PC-3 (cell line): ENCODE results near the gene TPST2. TPM values are rescaled to one million over a fixed set of nuclear protein-coding genes. Genes with fewer than 3 reads are reported as not detected.

Source experiments
- ATAC-seq: fragments of 200-7000 bp; cut with Tn5 transposase; 2 replicates; pipeline ENCODE4 v1.9.1; 2020; ENCODE audit warnings: mild to moderate bottlenecking, moderate library complexity
- BruUV-seq: library from RNA; stranded (reverse); fragments of 400-500 nt; replicated peaks from 2 replicates; lab custom pipeline; 2021; lab: Mats Ljungman, UMichigan
- CTCF ChIA-PET: fragments of 300-600 bp; sonication (Branson Sonifier 250); formaldehyde crosslinking; loops from one replicate; lab custom pipeline; 2022; ENCODE audit warnings: antibody characterized with exemption; lab: Charles Lee
- POLR2A ChIA-PET: fragments of 300-600 bp; sonication (Branson Sonifier 250); formaldehyde crosslinking; loops from one replicate; lab custom pipeline; 2022; ENCODE audit warnings: antibody characterized with exemption; ENCODE audit not compliant: unreplicated experiment; lab: Charles Lee
- DNase-seq: peaks from one replicate; pipeline ENCODE4 v3.0.0-alpha.2; 2015
- H2AFZ ChIP-seq: fragments of 300-600 bp; sonication (generic); 2 replicates; pipeline ENCODE4 v1.6.0; 2016; ENCODE audit warnings: antibody characterized with exemption, low read length
- H3F3A ChIP-seq: fragments of 300-600 bp; sonication (generic); one replicate; pipeline ENCODE4 v1.6.0; 2017; ENCODE audit warnings: antibody characterized with exemption, low read length, control low read depth, mild to moderate bottlenecking; ENCODE audit not compliant: unreplicated experiment
- H3K27ac ChIP-seq: fragments of 300-600 bp; sonication (generic); 2 replicates; pipeline ENCODE4 v1.5.1; 2016; ENCODE audit warnings: mild to moderate bottlenecking, low read length
- H3K27me3 ChIP-seq: fragments of 300-600 bp; sonication (generic); 2 replicates; pipeline ENCODE4 v1.6.1; 2016; ENCODE audit warnings: low read length, mixed read lengths
- H3K36me3 ChIP-seq: fragments of 300-600 bp; sonication (generic); 2 replicates; pipeline ENCODE4 v1.6.1; 2016; ENCODE audit warnings: low read depth, mixed run types, low read length, mixed read lengths
- H3K4me1 ChIP-seq: fragments of 300-600 bp; sonication (generic); 2 replicates; pipeline ENCODE4 v1.5.1; 2016; ENCODE audit warnings: low read length; ENCODE audit not compliant: insufficient read depth
- H3K4me2 ChIP-seq: fragments of 300-600 bp; sonication (generic); 2 replicates; pipeline ENCODE4 v1.6.0; 2016; ENCODE audit warnings: low read length
- H3K4me3 ChIP-seq: fragments of 300-600 bp; sonication (generic); 2 replicates; pipeline ENCODE4 v1.5.1; 2016; ENCODE audit warnings: mild to moderate bottlenecking, low read length, mixed read lengths
- H3K79me2 ChIP-seq: fragments of 300-600 bp; sonication (generic); 2 replicates; pipeline ENCODE4 v1.6.1; 2017; ENCODE audit warnings: low read length, mixed read lengths
- H3K9ac ChIP-seq: fragments of 300-600 bp; sonication (generic); 2 replicates; pipeline ENCODE4 v1.6.0; 2016; ENCODE audit warnings: mild to moderate bottlenecking, low read length
- H3K9me2 ChIP-seq: fragments of 300-600 bp; sonication (generic); replicated peaks from 2 replicates; pipeline ENCODE4 v1.6.1; 2016; ENCODE audit warnings: mixed run types, low read length, mixed read lengths
- H3K9me3 ChIP-seq: fragments of 300-600 bp; sonication (generic); 2 replicates; pipeline ENCODE4 v1.6.1; 2016; ENCODE audit warnings: low read length, mixed read lengths
- H4K20me1 ChIP-seq: fragments of 300-600 bp; sonication (generic); 2 replicates; pipeline ENCODE4 v1.6.1; 2016; ENCODE audit warnings: low read length, mixed read lengths
- EZH2 ChIP-seq: fragments of 300-600 bp; sonication (generic); IDR thresholded peaks from one replicate; pipeline ENCODE4 v1.6.1; 2017; ENCODE audit warnings: antibody characterized with exemption, mild to moderate bottlenecking, low read length; ENCODE audit not compliant: unreplicated experiment
- EZH2phosphoT487 ChIP-seq: fragments of 300-600 bp; sonication (generic); IDR thresholded peaks from 2 replicates; pipeline ENCODE4 v1.6.1; 2018; ENCODE audit warnings: mild to moderate bottlenecking, antibody characterized with exemption, low read length, borderline replicate concordance
- intact Hi-C: fragments of 100-400 bp; cut with micrococcal nuclease; formaldehyde crosslinking; loops from 2 replicates; pipeline ENCODE4 v1.9.0; 2023
- total RNA-seq: library from RNA; depleted of rRNA; stranded (reverse); fragments of >200 nt; gene quantifications from 2 replicates; pipeline ENCODE4 v1.2.3, GENCODE V29; 2014
- TF ChIP-seq, protein P1 (sequence below): fragments of 300-600 bp; sonication (generic); conservative IDR thresholded peaks from 2 replicates; pipeline ENCODE4 v1.5.1; 2017; ENCODE audit warnings: antibody characterized with exemption, low read depth, mild to moderate bottlenecking, low read length

TPST2 gene
- total RNA-seq, 1 experiment from 2014 or later, result 8.1 TPM

GRCh38 chr22:26496456-26496855, 93.5 kb downstream of the TPST2 start:
- no peaks in the 10 kb centered on the region for H3K9me2 ChIP-seq
- BruUV-seq, result no TSS peak
- H3K9ac ChIP-seq, result no peak overlapping the region
- no peaks in the 10 kb centered on the region for H3K9me3 ChIP-seq
- POLR2A ChIA-PET, result no interaction called here
- CTCF ChIA-PET, result no interaction called here
- intact Hi-C loops, result no loop called here
- no peaks in the 10 kb centered on the region for H3F3A ChIP-seq
- H3K4me3 ChIP-seq, result no peak overlapping the region
- ATAC-seq (no peak), DNase-seq (no peak)
- no peak for TF ChIP-seq EZH2phosphoT487
- TF ChIP-seq, protein P1, sequence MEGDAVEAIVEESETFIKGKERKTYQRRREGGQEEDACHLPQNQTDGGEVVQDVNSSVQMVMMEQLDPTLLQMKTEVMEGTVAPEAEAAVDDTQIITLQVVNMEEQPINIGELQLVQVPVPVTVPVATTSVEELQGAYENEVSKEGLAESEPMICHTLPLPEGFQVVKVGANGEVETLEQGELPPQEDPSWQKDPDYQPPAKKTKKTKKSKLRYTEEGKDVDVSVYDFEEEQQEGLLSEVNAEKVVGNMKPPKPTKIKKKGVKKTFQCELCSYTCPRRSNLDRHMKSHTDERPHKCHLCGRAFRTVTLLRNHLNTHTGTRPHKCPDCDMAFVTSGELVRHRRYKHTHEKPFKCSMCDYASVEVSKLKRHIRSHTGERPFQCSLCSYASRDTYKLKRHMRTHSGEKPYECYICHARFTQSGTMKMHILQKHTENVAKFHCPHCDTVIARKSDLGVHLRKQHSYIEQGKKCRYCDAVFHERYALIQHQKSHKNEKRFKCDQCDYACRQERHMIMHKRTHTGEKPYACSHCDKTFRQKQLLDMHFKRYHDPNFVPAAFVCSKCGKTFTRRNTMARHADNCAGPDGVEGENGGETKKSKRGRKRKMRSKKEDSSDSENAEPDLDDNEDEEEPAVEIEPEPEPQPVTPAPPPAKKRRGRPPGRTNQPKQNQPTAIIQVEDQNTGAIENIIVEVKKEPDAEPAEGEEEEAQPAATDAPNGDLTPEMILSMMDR, result no peak
- TF ChIP-seq EZH2, result no peak
- H2AFZ ChIP-seq, result no peak overlapping the region
- H3K36me3 ChIP-seq, result peaks cover 38% of the 10 kb centered on the region
- H3K4me1 ChIP-seq, result peaks cover 18% of the 10 kb centered on the region; the same call in 1 of the 2 replicates
- H3K27me3 ChIP-seq, result no peaks in the 10 kb centered on the region
- no peak overlapping the region for H3K4me2 ChIP-seq
- no peaks in the 10 kb centered on the region for H3K79me2 ChIP-seq
- H3K27ac ChIP-seq, result no peak overlapping the region
- H4K20me1 ChIP-seq, result no peaks in the 10 kb centered on the region

DNA sequence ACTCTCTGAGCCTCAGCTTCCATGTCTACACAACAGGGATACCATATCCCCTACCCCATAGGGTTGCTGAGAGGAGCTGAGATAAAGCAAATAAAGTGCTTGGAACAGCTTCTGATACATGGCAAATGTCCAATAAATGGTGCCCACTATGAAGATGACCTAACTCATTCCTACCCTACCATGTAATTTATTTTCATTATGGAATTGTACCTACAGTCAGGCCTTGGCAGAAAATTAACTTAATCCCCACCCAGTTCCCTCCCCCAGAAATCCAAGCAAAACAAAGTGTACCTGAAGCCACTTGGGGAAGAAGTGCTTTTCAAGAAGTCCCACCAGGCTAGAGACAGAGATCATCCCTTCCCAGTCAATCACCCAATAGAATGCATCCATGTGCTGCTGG, 95.4 kb downstream of the TPST2 start:
- DNase-seq, result no peak
- H3K4me3 ChIP-seq, result no peak overlapping the region
- ChIA-PET CTCF (no interaction called here), POLR2A (interaction anchor here (0.9 kb wide), 1 partner anchor 11 kb away, joined by 3 read pairs; the partner anchor contains the start of genes HPS4 and SRRD)
- TF ChIP-seq EZH2, result no peak
- TF ChIP-seq EZH2phosphoT487, result no peak
- TF ChIP-seq, protein P1, result no peak
- H4K20me1 ChIP-seq, result no peaks in the 10 kb centered on the region
- H3K9me3 ChIP-seq, result no peaks in the 10 kb centered on the region
- no peak for ATAC-seq
- peaks cover 42% of the 10 kb centered on the region for H3K36me3 ChIP-seq
- peaks cover 18% of the 10 kb centered on the region; the same call in 1 of the 2 replicates for H3K4me1 ChIP-seq
- no peaks in the 10 kb centered on the region for H3K9me2 ChIP-seq
- H3K27me3 ChIP-seq, result no peaks in the 10 kb centered on the region
- H3K4me2 ChIP-seq, result no peak overlapping the region
- no peak overlapping the region for H2AFZ ChIP-seq
- no TSS peak for BruUV-seq
- no peaks in the 10 kb centered on the region for H3K79me2 ChIP-seq
- H3F3A ChIP-seq, result no peaks in the 10 kb centered on the region
- H3K27ac ChIP-seq, result no peak overlapping the region
- H3K9ac ChIP-seq, result no peak overlapping the region
- intact Hi-C loops, result no loop called here

DNA sequence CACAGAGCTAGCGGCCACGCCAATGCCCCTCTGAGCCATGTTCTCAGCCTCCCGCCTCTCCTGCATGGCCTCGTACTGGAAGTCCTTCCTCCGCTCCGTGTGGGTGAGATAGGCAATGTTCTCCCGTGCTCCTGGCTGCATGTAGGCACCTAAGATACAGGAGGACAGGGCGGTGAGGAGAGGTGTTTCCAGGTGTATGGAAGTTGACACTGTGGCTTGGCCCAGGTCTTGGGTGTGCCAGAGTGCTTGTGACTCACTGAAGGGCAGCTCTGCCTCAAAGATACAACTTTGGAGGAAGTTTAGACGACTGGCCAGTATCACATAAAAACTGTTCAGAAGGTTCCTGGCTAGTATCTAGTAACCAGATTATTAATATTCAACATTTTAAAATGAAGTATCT, 97.7 kb downstream of the TPST2 start:
- H3K9me2 ChIP-seq, result no peaks in the 10 kb centered on the region
- no peaks in the 10 kb centered on the region for H3K9me3 ChIP-seq
- BruUV-seq, result no TSS peak
- no peaks in the 10 kb centered on the region for H3K79me2 ChIP-seq
- no peaks in the 10 kb centered on the region for H4K20me1 ChIP-seq
- H3K4me2 ChIP-seq, result no peak overlapping the region
- H3K36me3 ChIP-seq, result peaks cover 42% of the 10 kb centered on the region
- ChIA-PET POLR2A (no interaction called here), CTCF (no interaction called here)
- intact Hi-C loops, result no loop called here
- H3K9ac ChIP-seq, result no peak overlapping the region
- no peak; the same call in 1 of the 2 replicates for ATAC-seq
- H3K27me3 ChIP-seq, result no peaks in the 10 kb centered on the region
- no peak overlapping the region for H3K4me3 ChIP-seq
- peaks cover 18% of the 10 kb centered on the region; the same call in 1 of the 2 replicates for H3K4me1 ChIP-seq
- no peak overlapping the region for H2AFZ ChIP-seq
- H3K27ac ChIP-seq, result no peak overlapping the region
- DNase-seq, result no peak
- TF ChIP-seq, protein P1, result no peak
- no peak for TF ChIP-seq EZH2phosphoT487
- no peak for TF ChIP-seq EZH2
- no peaks in the 10 kb centered on the region for H3F3A ChIP-seq
